Measurements from ENCODE around the gene CD74.

- TF ChIP-seq CTCF (IDR thresholded peaks at IDR 0.05; ENCODE audit: poor library complexity, severe bottlenecking) (no peak), MXI1 (conservative IDR thresholded peaks at IDR 0.05; ENCODE audit: poor library complexity, severe bottlenecking) (no peak), EP300 (conservative IDR thresholded peaks at IDR 0.05; ENCODE audit: poor library complexity, severe bottlenecking) (no peak), POLR2AphosphoS5 (IDR thresholded peaks at IDR 0.05) (no peak)
These were observed 629 bp upstream of the CD74 start for GRCh38 chr5:150413176-150413901.

Measured in neural cell (in vitro differentiated cells).